ENCODE results near the gene TPI1.
"Not testable (repeated sequence)": the region's sequence is repeated elsewhere in the genome, so short reads cannot be mapped to it uniquely, and the experiment has no call there.

The TPI1 gene

GRCh38 chr12:6861391-6861790 is 5.9 kb upstream of the TPI1 start:
- Histone ChIP-seq H3K36me3 (ENCODE audit: control insufficient read depth, insufficient read depth, low read length) (peaks cover 94% of the 10 kb centered on the region), H3K4me1 (ENCODE audit: control insufficient read depth, insufficient read depth, low read length) (peaks cover 7% of the 10 kb centered on the region), H3K9ac (ENCODE audit: low read depth, low read length) (no peak overlapping the region)

GRCh38 chr12:6863033-6863432 is 4.3 kb upstream of the TPI1 start:
- Histone ChIP-seq H3K27me3 (ENCODE audit: control insufficient read depth, insufficient read depth, low read length) (no peaks in the 10 kb centered on the region), H3K27ac (ENCODE audit: low read depth, low read length) (no peak overlapping the region), H3K4me3 (ENCODE audit: low read depth, low read length) (no peak overlapping the region), H3K9ac (ENCODE audit: low read depth, low read length) (no peak overlapping the region), H3K4me1 (ENCODE audit: control insufficient read depth, insufficient read depth, low read length) (peaks cover 13% of the 10 kb centered on the region), H3K36me3 (ENCODE audit: control insufficient read depth, insufficient read depth, low read length) (peaks cover 78% of the 10 kb centered on the region), H3K9me3 (ENCODE audit: control insufficient read depth, insufficient read depth, low read length) (no peaks in the 10 kb centered on the region)

More at GRCh38 chr12:6861391-6861790, 5.9 kb upstream of the TPI1 start:
- Histone ChIP-seq H3K9me3 (ENCODE audit: control insufficient read depth, insufficient read depth, low read length) (no peaks in the 10 kb centered on the region), H3K4me3 (ENCODE audit: low read depth, low read length) (no peak overlapping the region), H3K27me3 (ENCODE audit: control insufficient read depth, insufficient read depth, low read length) (no peaks in the 10 kb centered on the region), H3K27ac (ENCODE audit: low read depth, low read length) (no peak overlapping the region)

- H3K4me3 ChIP-seq (ENCODE audit: low read depth, low read length), result no peak overlapping the region
- no peaks in the 10 kb centered on the region for H3K27me3 ChIP-seq (ENCODE audit: control insufficient read depth, insufficient read depth, low read length)
- no peak overlapping the region for H3K27ac ChIP-seq (ENCODE audit: low read depth, low read length)
- peaks cover 72% of the 10 kb centered on the region for H3K36me3 ChIP-seq (ENCODE audit: control insufficient read depth, insufficient read depth, low read length)
- H3K9ac ChIP-seq (ENCODE audit: low read depth, low read length), result no peak overlapping the region
- H3K9me3 ChIP-seq (ENCODE audit: control insufficient read depth, insufficient read depth, low read length), result no peaks in the 10 kb centered on the region
- peaks cover 14% of the 10 kb centered on the region for H3K4me1 ChIP-seq (ENCODE audit: control insufficient read depth, insufficient read depth, low read length)
These were observed 3.6 kb upstream of the TPI1 start for GRCh38 chr12:6863586-6864321.

GRCh38 chr12:6865307-6865706 is 2.0 kb upstream of the TPI1 start:
- not testable (repeated sequence) for H3K9ac ChIP-seq (ENCODE audit: low read depth, low read length); H3K9me3 ChIP-seq (ENCODE audit: control insufficient read depth, insufficient read depth, low read length); H3K27ac ChIP-seq (ENCODE audit: low read depth, low read length); H3K27me3 ChIP-seq (ENCODE audit: control insufficient read depth, insufficient read depth, low read length); H3K4me3 ChIP-seq (ENCODE audit: low read depth, low read length)
- peaks cover 72% of the 10 kb centered on the region for H3K36me3 ChIP-seq (ENCODE audit: control insufficient read depth, insufficient read depth, low read length)
- peaks cover 25% of the 10 kb centered on the region for H3K4me1 ChIP-seq (ENCODE audit: control insufficient read depth, insufficient read depth, low read length)

- H3K27me3 ChIP-seq (ENCODE audit: control insufficient read depth, insufficient read depth, low read length), result no peaks in the 10 kb centered on the region
- no peaks in the 10 kb centered on the region for H3K9me3 ChIP-seq (ENCODE audit: control insufficient read depth, insufficient read depth, low read length)
- H3K9ac ChIP-seq (ENCODE audit: low read depth, low read length), result no peak overlapping the region
- H3K4me3 ChIP-seq (ENCODE audit: low read depth, low read length), result peak overlapping the region; percentile 95
- H3K4me1 ChIP-seq (ENCODE audit: control insufficient read depth, insufficient read depth, low read length), result peaks cover 33% of the 10 kb centered on the region
- peaks cover 72% of the 10 kb centered on the region for H3K36me3 ChIP-seq (ENCODE audit: control insufficient read depth, insufficient read depth, low read length)
- H3K27ac ChIP-seq (ENCODE audit: low read depth, low read length), result peak overlapping the region; percentile 77
These were observed 990 bp upstream of the TPI1 start for GRCh38 chr12:6866163-6866919.

GRCh38 chr12:6866920-6867412 is 365 bp upstream of the TPI1 start:
- peak overlapping the region; percentile 38; the same call in 1 of the 2 replicates for H3K9ac ChIP-seq (ENCODE audit: low read depth, low read length)
- peaks cover 67% of the 10 kb centered on the region for H3K36me3 ChIP-seq (ENCODE audit: control insufficient read depth, insufficient read depth, low read length)
- H3K4me3 ChIP-seq (ENCODE audit: low read depth, low read length), result peak overlapping the region; percentile 95
- H3K4me1 ChIP-seq (ENCODE audit: control insufficient read depth, insufficient read depth, low read length), result peaks cover 39% of the 10 kb centered on the region
- H3K9me3 ChIP-seq (ENCODE audit: control insufficient read depth, insufficient read depth, low read length), result no peaks in the 10 kb centered on the region
- peak overlapping the region; percentile 77 for H3K27ac ChIP-seq (ENCODE audit: low read depth, low read length)
- no peaks in the 10 kb centered on the region for H3K27me3 ChIP-seq (ENCODE audit: control insufficient read depth, insufficient read depth, low read length)

- Histone ChIP-seq H3K27ac (ENCODE audit: low read depth, low read length) (peak overlapping the region; percentile 87), H3K36me3 (ENCODE audit: control insufficient read depth, insufficient read depth, low read length) (peaks cover 52% of the 10 kb centered on the region), H3K4me1 (ENCODE audit: control insufficient read depth, insufficient read depth, low read length) (peaks cover 41% of the 10 kb centered on the region), H3K4me3 (ENCODE audit: low read depth, low read length) (peak overlapping the region; percentile 95), H3K9me3 (ENCODE audit: control insufficient read depth, insufficient read depth, low read length) (no peaks in the 10 kb centered on the region), H3K9ac (ENCODE audit: low read depth, low read length) (peak overlapping the region; percentile 88), H3K27me3 (ENCODE audit: control insufficient read depth, insufficient read depth, low read length) (no peaks in the 10 kb centered on the region)
These were observed 1.1 kb downstream of the TPI1 start for GRCh38 chr12:6868211-6869048.

GRCh38 chr12:6869049-6870021 is 2.0 kb downstream of the TPI1 start:
- Histone ChIP-seq H3K9me3 (ENCODE audit: control insufficient read depth, insufficient read depth, low read length) (no peaks in the 10 kb centered on the region), H3K9ac (ENCODE audit: low read depth, low read length) (0 out of 2 replicates have a peak overlapping the region, but pooled peaks have one; percentile 88), H3K27ac (ENCODE audit: low read depth, low read length) (peak overlapping the region; percentile 37), H3K4me3 (ENCODE audit: low read depth, low read length) (peak overlapping the region; percentile 95), H3K27me3 (ENCODE audit: control insufficient read depth, insufficient read depth, low read length) (no peaks in the 10 kb centered on the region), H3K36me3 (ENCODE audit: control insufficient read depth, insufficient read depth, low read length) (peaks cover 44% of the 10 kb centered on the region), H3K4me1 (ENCODE audit: control insufficient read depth, insufficient read depth, low read length) (peaks cover 44% of the 10 kb centered on the region)

- Histone ChIP-seq H3K4me1 (ENCODE audit: control insufficient read depth, insufficient read depth, low read length) (peaks cover 44% of the 10 kb centered on the region), H3K36me3 (ENCODE audit: control insufficient read depth, insufficient read depth, low read length) (peaks cover 34% of the 10 kb centered on the region)
- H3K4me3 ChIP-seq (ENCODE audit: low read depth, low read length); H3K27ac ChIP-seq (ENCODE audit: low read depth, low read length); H3K9me3 ChIP-seq (ENCODE audit: control insufficient read depth, insufficient read depth, low read length); H3K9ac ChIP-seq (ENCODE audit: low read depth, low read length); H3K27me3 ChIP-seq (ENCODE audit: control insufficient read depth, insufficient read depth, low read length): not testable (repeated sequence)
These were observed 3.0 kb downstream of the TPI1 start for GRCh38 chr12:6870304-6870703.

All from HUES48 (cell line).